ENCODE measurements around the gene MYZAP.

MYZAP gene

DNA sequence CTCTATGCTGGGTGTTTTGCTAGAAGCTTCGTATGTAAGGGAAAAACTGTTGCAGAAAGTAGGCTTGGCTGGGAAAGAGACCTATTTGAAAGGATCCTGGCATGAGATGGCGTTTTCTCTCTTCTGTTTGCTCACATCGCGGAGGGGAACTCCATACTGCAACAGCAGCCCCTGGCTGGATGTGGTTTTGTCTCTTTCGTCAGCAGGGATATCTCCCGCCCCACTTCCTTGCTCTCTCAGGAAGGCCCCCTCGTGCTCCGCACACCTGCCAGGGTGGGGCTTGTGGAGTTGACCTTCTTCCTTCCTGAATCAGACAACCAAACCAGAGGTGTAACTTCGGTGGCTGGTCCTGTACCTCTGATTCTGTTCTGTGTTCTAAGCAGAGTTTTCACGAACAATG lies 26.4 kb upstream of the MYZAP start:
- no peak for DNase-seq

DNA sequence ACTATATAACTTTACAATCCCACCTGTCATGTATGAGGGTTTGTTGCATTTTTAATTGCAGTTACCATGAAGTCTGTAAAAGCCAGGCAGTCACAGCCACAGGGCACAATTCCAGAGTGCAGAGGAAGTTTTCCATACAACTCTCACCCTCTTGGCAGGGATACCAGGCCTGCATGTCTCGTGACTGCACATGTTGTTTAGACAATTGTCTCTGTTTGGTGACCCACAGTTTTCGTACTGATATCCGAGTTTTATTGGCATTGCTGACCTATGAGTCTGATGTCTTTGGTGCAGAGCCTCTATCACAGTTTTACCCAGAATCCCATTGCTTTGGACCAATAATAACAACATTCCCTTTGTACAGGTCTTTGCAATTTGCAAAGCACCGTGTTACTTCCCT lies 24.9 kb upstream of the MYZAP start:
- DNase-seq, result no peak

DNA sequence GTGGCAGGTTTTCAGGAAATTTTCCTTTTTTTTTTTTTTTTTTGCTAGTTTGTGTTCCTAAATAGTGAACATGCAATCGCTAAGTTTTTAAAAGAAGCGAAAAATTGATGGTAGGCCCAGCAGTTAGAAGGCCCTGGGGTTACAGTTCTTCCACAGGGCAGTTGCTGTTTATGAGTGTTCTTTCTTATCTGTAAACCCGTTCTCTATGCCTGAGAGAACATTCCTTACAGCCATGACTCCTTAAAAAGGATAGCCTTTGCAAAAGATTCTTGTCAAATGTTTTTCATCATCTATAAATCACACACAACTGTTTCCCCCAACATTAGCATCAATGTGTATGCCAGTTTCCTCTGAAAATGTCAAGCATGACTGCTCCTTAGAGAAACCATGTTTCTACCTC lies 23.8 kb upstream of the MYZAP start:
- DNase-seq, result no peak

DNA sequence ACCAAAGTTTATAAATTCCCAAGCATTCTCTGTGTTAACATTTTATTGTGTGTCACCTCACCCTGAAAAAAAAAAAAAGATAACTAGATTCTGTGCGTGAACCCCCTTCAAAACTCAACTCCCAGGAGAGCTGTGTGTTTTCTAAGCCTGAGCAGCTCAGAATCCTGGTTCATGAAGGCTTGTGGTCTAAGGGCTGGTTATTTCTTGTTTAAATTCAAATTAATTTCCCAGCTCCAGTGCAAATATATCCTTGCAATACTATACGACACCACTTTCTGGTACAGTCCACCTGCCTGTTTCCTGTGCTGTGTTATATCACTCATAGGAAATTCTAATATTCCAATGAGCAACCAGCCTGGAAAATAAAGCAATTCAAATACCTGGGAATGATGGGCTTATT lies 23.4 kb upstream of the MYZAP start:
- DNase-seq, result no peak

DNA sequence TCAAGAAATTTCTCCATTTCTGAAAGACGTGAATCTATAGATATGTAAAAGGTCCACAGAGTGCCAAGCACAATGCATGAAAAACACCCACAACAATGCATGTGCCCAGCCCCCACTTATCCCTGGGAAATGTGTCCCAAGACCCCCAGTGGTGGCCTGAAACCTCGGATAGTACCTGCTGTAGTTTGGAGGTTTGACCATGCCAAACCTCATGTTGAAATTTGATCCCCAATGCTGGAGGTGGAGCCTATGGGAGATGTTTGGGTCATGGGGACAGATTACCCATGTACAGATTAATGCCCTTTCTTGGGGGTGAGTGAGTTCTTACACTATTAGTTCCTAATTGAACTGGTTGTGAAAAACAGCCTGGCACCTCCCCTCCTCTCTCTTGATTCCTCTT lies 21.4 kb upstream of the MYZAP start:
- DNase-seq, result no peak

DNA sequence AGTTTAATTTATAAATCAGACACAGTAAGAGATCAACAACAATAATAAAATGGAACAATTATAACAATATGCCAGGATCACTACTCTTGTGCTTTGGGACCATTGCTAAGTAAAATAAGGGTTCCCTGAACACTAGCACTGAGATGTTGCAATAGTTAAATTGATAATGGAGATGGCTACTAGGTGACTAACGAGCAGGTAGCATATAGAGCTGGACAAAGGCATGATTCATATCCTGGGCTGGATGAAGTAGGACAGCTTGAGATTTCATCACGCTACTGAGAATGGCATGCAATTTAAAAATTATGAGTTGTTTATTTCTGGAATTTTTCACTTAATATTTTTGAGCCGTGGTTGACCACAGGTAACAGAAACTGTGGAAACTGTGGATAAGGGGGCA lies 20.7 kb upstream of the MYZAP start:
- no peak for DNase-seq

DNA sequence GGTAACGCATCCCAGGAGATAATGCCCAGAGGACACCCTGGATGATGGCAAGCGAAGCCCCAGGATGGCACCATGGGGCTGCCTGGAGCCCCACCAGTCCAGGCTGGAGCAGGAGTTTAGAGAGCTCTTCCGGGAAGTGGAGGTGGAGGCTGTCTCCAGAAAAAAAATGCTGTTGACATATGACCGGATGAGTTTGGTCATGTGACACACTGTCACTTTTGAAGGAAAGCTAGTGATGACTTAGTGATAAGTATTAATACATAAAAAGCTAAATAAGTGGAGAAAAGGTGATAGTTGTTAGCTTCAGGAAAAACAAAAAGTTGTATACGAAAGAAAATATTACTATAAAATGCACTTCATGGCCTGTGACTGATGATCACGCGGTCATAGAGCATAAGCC lies 20.0 kb upstream of the MYZAP start:
- no peak for DNase-seq

DNA sequence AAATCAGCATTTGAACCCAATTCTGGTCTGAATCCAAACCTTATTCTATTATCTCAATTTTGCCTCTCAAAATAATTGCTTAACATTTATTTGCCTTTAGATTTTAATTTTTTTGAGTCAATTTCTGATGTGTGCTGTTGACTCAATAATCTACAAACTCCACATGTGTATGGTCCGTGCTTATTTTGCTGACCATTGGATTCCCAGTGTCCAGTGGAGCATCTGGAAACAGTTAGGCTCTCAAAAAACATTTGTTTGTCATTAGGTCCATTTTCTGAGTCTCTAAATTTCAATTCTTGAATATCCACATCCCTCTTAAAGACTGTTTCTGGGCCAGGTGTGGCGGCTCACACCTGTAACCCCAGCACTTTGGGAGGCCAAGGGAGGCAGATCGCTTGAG lies 19.2 kb upstream of the MYZAP start:
- no peak for DNase-seq

DNA sequence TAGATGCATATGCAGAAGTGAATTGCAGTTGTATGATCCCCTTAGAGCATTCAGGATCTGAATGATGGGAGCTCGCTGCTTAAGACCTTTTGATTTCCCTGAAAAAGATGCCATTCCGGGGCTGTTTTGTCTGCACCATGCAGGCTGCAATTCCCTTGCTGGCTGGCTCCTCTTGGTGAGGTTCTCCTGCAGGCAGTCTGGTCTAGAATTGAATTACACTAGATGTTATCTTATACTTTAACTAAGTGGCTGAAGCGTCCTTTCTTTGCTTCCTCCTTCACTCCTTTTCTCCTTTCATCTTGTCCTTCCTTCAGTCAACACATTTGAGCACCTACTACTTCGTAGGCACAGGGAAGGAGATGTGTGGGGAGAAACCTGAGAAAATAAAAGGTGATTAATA lies 18.6 kb upstream of the MYZAP start:
- no peak for DNase-seq

DNA sequence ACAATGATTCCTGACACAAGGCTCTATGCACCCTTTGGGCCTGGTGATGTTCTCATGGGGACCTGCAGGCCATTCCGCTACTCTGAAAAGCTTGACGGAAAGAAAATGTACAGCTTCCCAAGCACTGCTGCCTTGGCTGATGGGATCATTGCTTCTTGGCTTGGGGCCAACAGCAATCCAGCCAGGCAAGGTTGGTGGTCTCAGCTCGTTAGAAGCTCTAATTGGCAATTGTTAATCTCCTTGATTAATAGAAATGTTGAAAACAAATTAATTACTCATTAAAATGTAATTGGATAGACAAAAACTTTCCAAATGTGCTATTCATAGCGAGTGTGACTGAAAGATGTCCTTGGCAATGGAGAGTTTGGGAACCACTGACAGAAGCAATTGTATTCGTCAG lies 16.3 kb upstream of the MYZAP start:
- DNase-seq, result no peak

DNA sequence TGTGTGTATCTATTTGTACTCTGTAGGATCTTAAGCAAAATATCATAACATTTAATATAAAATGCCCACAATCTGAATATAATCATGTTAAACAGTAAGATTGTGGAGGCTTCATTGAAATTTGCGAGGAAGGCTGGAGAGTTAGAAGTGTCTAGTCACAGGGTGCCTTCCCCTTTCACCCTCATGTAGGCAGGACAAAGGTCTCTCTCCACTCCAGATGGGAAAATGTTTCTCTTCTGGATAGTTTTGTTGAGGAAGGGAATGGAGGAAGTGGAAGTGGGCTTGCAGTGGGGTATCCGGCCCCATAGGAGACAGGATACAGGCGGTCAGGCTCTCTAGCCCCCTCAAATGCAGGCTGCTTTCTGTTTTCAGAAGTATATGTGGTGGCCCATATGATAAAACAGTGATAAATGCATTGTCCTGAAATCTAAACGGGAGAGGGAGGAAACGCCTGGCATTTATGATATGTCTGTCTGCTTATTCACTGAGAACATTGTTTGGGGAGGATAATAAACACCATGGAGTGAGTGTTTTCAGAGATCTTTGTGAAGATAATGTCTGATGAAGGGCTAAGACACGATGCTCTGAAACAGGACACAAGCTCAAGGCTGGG lies 13.3 kb upstream of the MYZAP start:
- DNase-seq, result no peak

DNA sequence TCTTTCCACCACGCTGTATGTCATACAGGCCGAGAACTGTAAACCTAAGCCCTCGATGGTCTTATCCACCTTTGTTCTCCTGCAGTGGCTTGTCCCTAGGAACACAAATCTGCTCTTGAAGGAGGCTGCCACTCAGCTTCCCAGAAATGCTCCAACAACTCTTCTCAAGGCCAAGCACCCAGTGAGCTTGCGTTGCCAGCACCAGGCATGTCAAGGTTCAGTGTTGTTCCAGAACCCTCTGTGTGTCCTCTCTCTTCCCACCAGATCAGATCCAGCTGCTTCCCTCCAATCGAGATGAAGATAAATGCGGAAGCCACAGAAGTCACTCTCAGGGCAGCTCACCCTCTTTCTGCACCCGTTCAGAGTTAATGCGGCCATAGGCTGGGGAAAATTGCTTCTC lies 11.3 kb upstream of the MYZAP start:
- DNase-seq, result no peak

DNA sequence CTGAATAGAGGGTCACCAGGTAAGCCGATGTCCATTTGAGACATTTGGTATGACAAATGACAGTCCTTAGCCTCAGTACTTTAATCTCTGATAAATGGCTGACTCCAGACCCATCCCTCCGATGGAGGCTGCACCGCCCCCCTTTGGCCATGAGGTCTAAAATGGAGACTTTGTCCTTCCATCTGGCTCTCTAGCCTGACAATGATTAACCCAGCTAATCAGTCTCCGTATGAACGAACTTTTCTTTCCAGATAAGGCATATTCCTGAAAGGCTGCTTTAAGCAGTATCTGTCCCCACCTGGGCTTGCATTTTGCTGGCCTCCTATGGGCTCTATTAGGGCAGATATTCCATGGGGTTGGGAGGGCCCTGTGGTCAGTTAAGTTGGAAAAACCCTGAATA lies 10.8 kb upstream of the MYZAP start:
- no peak for DNase-seq

DNA sequence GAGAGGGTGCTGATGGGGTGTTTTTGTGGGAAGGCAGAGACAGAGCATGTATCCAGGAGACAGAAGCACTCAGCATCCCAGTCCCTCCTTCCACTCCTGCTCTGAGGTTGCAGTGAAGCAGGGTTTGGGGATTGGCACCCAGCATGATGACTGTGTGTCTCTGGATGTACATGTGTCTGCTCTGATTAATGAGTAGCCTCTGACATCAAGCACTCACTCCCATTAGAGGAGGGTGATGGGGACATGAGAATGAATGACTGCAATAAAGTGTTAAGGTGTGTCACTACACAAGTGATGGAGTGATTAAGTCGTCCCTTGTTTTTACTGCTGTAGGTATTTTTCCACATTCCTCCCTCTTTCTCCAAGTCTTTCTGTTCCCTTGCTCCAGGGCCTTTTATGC lies 9.6 kb upstream of the MYZAP start:
- no peak for DNase-seq

DNA sequence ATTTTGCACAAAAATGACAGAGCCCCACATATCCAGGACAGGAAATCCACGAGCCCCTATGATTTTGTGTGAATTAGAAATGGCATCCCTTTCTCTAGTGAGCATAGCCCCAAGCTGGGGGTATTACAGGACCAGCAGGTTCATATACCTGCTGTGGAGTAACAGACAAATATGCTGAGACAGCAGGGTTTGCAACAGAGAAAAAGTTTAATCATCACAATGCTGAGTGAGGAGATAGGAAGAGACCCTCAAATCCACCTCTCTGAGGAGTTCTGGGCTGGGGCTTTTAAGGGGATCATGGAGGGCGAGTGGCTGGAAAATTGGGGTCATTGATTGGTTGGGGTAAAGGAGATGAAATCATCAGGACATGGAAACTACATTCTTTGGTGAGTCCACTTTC lies 8.4 kb upstream of the MYZAP start:
- DNase-seq, result no peak

DNA sequence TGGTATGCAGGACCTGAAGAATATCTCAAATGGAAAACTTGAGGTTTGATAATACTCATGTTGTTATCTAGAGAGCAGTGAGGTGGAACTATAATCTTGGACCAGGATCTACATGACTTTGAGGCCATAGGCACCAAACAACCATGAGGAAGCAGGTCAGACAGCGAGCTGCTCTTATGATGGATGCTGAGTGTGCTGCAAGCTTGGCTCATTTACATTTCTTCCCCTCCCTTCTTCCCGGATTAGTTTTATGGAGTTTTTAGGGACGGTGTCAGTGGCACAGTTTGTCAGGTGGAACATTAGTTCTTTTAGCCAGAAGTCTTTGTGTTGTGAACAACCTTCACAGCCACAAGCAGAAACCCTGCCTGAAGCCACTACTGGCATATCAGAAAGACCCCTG lies 8.0 kb upstream of the MYZAP start:
- DNase-seq, result no peak

DNA sequence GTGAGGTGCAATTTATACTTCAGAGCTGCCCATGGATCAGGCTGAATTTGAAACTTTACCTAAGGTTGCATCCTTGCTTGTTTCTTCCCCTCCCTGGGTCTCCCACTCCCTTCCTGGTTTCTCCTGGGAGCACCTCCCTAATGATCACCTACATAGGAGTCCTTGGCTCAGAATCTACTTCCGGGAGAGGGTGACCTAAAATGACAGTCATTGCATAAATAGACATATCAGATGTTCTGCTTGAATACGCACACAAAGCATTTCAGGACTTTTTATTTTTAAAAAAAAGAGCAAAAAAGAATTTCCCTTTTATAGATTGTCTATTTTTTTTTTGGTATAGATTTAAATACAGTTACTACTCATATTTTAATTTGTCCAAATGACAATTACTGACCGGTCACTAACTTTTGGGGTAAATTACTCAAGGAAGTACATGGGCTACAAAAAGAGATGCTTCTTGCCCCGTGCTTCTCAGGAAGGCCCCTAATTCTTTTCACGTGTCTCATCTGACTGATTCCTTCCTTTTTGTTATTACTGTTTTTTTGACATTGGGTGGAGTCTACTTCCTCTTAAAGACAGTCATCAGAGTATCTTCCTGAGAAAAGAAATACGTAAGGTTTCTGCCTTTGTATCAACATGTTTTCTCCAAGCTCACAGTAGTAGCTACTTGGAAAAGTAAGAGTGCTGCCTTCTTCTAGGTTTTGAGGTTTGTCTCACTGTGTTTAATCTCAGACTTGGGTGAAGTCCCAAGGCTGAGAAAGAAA lies 4.9 kb upstream of the MYZAP start:
- no peak for DNase-seq

DNA sequence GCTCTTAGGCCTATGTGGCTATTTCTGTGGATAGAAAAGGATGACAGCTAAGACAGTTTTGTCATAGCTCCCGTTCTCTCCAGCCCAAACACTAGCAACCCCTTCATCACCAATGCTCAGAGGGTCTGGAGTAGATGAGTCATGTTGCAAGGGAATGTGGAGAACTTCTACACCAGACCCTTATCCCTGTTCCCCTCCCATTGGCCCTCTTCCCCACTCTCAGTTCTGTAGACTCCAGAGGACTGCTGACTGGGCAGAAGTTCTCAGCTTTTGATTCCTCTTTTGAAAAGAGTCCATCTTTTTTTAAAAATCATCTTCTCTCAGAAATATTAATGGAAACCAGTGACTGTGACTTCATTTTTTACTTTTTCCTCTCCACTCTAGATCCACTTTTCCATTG lies 2.4 kb upstream of the MYZAP start:
- DNase-seq, result no peak

DNA sequence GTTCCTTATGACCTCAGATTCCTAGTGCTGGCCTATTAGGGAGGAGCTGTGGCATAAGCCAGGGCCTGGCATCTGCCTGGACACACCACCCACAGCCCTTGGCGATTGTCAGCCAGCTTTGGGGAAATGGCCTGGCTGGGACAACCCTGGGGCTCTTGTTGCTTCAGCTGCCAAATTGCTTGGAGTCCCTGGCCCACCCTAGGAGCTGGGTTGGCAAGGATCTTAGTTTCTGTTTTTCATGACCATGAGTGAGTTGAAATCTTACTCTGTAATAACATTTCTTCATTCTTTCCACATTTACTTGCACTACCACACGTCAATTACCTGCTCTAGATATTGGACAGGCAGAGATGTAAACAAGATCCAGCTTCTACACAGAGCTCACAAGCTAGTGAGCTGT lies 1.9 kb upstream of the MYZAP start:
- DNase-seq, result no peak

DNA sequence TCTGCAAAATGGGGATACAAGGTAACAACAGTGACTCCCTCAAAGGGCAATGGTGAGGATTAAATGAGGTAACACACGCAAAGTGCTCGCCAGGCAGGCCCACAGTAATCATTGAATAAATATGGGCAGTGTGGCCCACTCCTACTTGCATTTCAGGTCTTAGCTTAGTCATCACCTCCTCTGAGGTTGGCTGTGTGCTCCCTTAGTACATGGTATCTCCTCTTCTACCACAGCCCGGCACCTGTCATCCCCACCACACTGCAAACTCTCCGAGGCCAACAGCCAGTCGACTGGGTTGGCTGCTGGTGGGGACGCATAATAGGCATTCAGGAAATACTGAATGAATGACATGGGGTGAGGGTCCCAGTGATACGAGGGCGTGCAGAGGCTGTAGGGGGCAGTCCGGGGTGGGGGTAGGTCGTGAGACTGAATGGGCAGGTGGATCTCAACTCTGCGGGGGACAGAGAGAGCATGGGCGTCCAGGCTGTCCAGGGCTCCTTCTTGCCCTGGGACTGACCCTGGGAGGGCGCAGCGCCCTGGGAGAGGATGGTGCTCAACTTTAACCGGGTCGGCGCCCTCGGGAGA lies 375 bp upstream of the MYZAP start:
- no peak for DNase-seq

DNA sequence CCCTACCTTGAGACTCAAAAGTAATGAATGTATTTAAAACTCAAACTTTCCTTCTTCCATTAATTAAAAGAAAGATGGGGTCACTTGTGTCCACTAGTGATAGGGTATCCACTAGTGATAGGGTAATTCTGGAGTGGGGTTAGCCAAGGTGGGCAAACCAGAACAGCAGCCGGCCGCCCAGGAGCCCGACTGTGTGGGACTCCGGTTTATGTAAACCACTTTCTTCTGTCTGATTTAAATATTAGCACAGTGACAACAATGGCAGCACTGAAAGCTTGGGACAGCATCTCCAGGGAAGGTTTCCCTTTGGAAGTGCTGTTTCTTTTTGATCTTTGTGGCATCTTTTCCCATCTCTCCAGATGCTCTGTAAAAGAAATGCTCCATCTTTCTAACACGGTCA lies 722 bp downstream of the MYZAP start:
- DNase-seq, result no peak

DNA sequence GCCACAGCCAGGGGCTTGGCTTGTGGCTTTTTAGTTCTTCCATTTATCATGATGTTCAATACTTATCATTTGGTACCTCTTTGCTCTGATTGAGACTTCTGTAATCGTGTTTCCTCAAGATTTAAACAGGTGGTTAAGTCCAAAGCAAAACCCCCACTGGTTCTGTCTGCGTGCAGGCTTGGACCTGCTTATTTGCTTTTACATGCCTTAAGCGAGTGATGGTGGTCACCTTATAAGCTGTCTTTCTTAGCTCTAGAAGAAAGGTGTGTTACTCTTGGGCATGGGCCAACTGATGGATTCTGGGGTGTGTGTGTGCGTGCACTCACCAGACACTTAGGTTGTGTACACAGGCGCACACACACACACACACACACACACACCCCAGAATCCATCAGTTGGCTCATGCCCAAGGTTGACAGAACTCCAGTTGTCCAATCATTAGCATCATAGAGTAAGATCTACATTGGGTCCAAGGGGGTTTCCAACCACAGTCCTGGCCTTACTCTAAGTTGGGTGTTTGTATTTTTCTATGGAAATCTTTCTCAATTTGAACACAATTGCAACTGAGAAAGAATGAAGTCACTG lies 1.2 kb downstream of the MYZAP start:
- no peak for DNase-seq

DNA sequence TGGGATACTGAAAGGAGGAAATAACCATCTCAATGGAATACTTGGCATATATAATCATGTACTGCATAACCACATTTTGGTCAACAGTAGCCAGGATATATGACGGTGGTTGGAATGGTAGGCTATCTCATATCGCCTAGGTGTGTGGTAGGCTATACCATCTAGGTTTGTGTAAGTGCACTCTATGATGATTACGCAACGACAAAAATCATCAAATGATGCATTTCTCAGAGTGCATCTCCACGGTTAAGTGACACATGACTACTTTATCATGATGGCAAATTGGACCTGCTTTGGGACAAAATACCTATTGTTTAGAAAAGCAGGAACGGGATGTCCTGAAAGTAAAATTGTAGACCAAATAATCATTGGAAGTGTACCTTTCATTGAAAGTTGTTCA lies 2.8 kb downstream of the MYZAP start:
- no peak for DNase-seq
